Stimulated activated CD8-positive, alpha-beta memory T cell treated with anti-CD3 and anti-CD28 coated beads, Interleukin-12 subunit alpha, Interleukin-12 subunit beta, amount 100 ng/mL, for 1 hour (primary cell): ENCODE results near the gene PBX2.
A peak's percentile ranks its signal among the peaks of the same experiment; 100 is the strongest.

Source experiments
- DNase-seq: peaks from one replicate; pipeline ENCODE4 v3.0.0-alpha.2; 2020; ENCODE audit warnings: low read depth

PBX2 gene

GRCh38 chr6:32174416-32174815, 15.6 kb downstream of the PBX2 start:
- DNase-seq = no peak

- no peak for DNase-seq
Measured at GRCh38 chr6:32173051-32173727, 16.8 kb downstream of the PBX2 start.

GRCh38 chr6:32171234-32171633, 18.8 kb downstream of the PBX2 start:
- no peak for DNase-seq

- DNase-seq = no peak
Measured at GRCh38 chr6:32170294-32170693, 19.7 kb downstream of the PBX2 start.

- DNase-seq = no peak
Measured at GRCh38 chr6:32168807-32169591, 21.0 kb downstream of the PBX2 start.

- no peak for DNase-seq
Measured at GRCh38 chr6:32168350-32168749, 21.7 kb downstream of the PBX2 start.

GRCh38 chr6:32167761-32168262, 22.2 kb downstream of the PBX2 start:
- DNase-seq = no peak

- no peak for DNase-seq
Measured at GRCh38 chr6:32167154-32167760, 22.7 kb downstream of the PBX2 start.

- no peak for DNase-seq
Measured at GRCh38 chr6:32166411-32167061, 23.5 kb downstream of the PBX2 start.

- no peak for DNase-seq
Measured at GRCh38 chr6:32164295-32164694, 25.7 kb downstream of the PBX2 start, which contains the start of gene EGFL8. EGFL8 (plus strand) TSS chr6:32164595; CDS start chr6:32166166, 1,571 bp downstream.

GRCh38 chr6:32163559-32164258, 26.3 kb downstream of the PBX2 start:
- DNase-seq = no peak

- no peak for DNase-seq
Measured at GRCh38 chr6:32158052-32158451, 31.9 kb downstream of the PBX2 start.

GRCh38 chr6:32156891-32157290, 33.1 kb downstream of the PBX2 start:
- DNase-seq = no peak

- peak; percentile 41 for DNase-seq
Measured at GRCh38 chr6:32154514-32155161, 35.4 kb downstream of the PBX2 start.

GRCh38 chr6:32153564-32154513, 36.2 kb downstream of the PBX2 start, which contains the start of gene PPT2:
PPT2 (plus strand) TSS chr6:32154141; CDS start chr6:32154595, 454 bp downstream.
- peak; percentile 69 for DNase-seq

- DNase-seq = no peak
Measured at GRCh38 chr6:32152769-32153563, 37.0 kb downstream of the PBX2 start.

GRCh38 chr6:32151863-32152768, 37.9 kb downstream of the PBX2 start, which contains the start of gene PRRT1:
PRRT1 (minus strand) TSS chr6:32151939; CDS start chr6:32151827, 112 bp downstream.
- DNase-seq = no peak
